ENCODE results near the gene SH3PXD2B. TPM values are rescaled to one million over a fixed set of nuclear protein-coding genes. Genes with fewer than 3 reads are reported as not detected.
"Not testable (repeated sequence)": the region's sequence is repeated elsewhere in the genome, so short reads cannot be mapped to it uniquely, and the experiment has no call there.

The SH3PXD2B gene
- total and polyA plus RNA-seq, 10 donors: 2.0 to 31.8 (median 9.9) TPM

DNA sequence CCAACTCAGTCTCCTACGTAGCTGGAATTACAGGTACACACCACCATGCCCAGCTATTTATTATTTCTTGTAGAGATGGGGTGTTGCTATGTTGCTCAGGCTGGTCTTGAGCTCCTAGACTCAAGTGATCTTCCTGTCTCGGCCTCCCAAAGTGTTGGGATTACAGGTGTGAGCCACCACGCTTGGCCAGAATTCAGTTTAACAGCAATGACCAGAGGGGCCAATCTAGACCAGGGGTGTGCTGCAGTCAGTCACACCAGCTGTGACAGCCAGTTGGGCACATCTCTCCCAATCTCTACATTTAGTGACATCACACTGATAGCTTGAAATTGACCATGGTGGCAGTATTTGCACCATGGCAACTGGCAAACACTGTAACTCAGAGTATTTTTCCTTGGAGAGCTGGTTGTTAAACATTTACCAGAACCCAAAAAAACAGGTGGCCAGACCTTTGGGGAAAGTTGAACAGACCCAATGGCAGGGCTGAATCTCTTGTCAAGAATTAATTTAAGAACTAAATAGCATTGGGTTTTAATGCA is 103.0 kb downstream of the SH3PXD2B start:
- H3K9me3 ChIP-seq: no peaks in the 10 kb centered on the region
- no peak overlapping the region for H3K4me3 ChIP-seq
- no peaks in the 10 kb centered on the region for H3K4me1 ChIP-seq
- peaks cover 0 to 67% (median 0%) of the 10 kb centered on the region in 6 donors for H3K36me3 ChIP-seq
- H3K27me3 ChIP-seq (replicated peaks in 1 of 7): no peaks in the 10 kb centered on the region
- DNase-seq: no peak
- 86 to 100% (median 94%) methylated on average over 2 to 3 of the region's 3 CpGs for WGBS, 5 donors
- TF ChIP-seq POLR2A (IDR thresholded peaks at IDR 0.05) (no peak), POLR2AphosphoS5 (IDR thresholded peaks at IDR 0.05) (no peak)
- TF ChIP-seq, protein P1, sequence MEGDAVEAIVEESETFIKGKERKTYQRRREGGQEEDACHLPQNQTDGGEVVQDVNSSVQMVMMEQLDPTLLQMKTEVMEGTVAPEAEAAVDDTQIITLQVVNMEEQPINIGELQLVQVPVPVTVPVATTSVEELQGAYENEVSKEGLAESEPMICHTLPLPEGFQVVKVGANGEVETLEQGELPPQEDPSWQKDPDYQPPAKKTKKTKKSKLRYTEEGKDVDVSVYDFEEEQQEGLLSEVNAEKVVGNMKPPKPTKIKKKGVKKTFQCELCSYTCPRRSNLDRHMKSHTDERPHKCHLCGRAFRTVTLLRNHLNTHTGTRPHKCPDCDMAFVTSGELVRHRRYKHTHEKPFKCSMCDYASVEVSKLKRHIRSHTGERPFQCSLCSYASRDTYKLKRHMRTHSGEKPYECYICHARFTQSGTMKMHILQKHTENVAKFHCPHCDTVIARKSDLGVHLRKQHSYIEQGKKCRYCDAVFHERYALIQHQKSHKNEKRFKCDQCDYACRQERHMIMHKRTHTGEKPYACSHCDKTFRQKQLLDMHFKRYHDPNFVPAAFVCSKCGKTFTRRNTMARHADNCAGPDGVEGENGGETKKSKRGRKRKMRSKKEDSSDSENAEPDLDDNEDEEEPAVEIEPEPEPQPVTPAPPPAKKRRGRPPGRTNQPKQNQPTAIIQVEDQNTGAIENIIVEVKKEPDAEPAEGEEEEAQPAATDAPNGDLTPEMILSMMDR (IDR thresholded peaks at IDR 0.05 in 8 of 11, conservative IDR thresholded peaks at IDR 0.05 in 3 of 11): no peak
- intact Hi-C loops (cut with DNase I; ENCODE audit: low total_unique reads): no loop called here
- H3K27ac ChIP-seq: no peak overlapping the region

DNA sequence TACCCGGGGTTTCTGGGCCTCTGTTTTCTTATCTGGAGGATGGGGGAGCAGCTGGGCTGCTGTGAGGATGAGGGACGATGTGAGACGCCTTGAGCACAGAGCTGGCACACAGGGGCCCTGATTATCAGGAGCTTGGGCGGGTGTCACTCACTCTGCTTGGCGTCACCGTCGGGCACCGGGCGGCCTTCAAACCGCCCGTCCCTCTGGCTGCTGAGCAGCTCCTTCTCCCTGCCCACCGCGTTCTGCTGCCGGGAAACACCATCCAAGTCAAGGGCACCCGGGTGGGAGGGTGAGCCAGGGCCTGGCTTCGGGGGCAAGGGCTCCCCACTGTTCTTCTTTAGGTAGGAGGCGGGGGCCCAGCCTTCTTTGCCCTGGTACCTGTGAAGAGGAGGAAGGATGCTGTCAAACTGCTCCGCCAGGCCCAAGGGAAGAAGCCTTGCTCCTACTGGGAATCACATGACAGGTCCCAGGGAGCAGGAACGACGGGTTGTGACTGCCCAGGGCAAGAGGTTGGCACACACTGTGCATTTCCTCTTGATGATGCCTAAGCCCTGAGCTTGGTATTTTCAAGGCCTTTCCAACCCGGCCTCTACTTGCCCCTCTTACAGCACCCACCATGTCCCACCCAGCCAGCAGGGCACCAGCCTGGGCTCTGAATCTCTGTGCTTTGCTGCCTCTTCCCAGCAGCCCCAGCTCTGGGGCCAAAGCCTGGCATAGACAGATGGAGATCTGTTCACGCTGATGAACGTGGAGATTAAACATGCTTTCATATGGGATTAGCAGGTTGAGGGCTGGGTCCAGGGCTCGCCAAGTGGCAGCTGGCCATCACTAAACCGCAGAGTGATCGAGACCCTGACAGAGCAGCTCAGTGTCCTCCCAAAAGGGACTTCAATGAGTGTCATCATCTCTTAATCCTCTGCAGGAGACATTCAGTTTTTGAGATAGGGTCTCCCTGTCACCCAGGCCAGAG is 103.8 kb downstream of the SH3PXD2B start:
- Histone ChIP-seq H3K27ac (no peak overlapping the region), H3K9me3 (no peaks in the 10 kb centered on the region), H3K36me3 (peaks cover 0 to 75% (median 0%) of the 10 kb centered on the region in 6 donors), H3K4me3 (no peak overlapping the region), H3K27me3 (replicated peaks in 1 of 7) (no peaks in the 10 kb centered on the region), H3K4me1 (no peaks in the 10 kb centered on the region)
- TF ChIP-seq POLR2AphosphoS5 (IDR thresholded peaks at IDR 0.05) (no peak), POLR2A (IDR thresholded peaks at IDR 0.05) (no peak)
- TF ChIP-seq, protein P1 (IDR thresholded peaks at IDR 0.05 in 8 of 11, conservative IDR thresholded peaks at IDR 0.05 in 3 of 11): no peak
- intact Hi-C loops (cut with DNase I; ENCODE audit: low total_unique reads): no loop called here
- peak; percentile 59 for DNase-seq
- WGBS, 5 donors: 90 to 96% (median 91%) methylated on average over 23 to 26 of the region's 26 CpGs

DNA sequence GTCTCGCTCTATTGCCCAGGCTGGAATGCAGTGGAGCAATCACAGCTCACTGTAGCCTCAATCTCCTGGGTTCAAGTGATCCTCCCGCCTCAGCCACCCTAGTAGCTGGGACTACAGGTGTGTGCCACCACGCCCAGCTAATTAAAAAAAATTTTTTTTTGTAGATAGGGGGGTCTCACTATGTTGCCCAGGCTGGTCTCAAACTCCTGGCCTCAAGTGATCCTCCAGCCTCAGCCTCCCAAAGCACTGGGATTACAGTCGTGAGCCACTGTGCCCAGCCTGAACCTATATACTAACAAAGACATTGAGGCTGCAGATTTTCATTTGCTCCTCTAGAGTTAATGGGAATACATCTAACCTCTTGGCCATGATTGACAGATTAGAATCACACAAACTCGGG is 105.6 kb downstream of the SH3PXD2B start:
- H3K4me3 ChIP-seq; H3K4me1 ChIP-seq; H3K27ac ChIP-seq; H3K27me3 ChIP-seq (replicated peaks in 1 of 7); DNase-seq; intact Hi-C loops (cut with DNase I; ENCODE audit: low total_unique reads); H3K9me3 ChIP-seq: not testable (repeated sequence)
- H3K36me3 ChIP-seq: peaks cover 0 to 60% (median 0%) of the 10 kb centered on the region in 6 donors
- WGBS, 5 donors: 72 to 94% (median 87%) methylated on average over 5 of the region's 5 CpGs

DNA sequence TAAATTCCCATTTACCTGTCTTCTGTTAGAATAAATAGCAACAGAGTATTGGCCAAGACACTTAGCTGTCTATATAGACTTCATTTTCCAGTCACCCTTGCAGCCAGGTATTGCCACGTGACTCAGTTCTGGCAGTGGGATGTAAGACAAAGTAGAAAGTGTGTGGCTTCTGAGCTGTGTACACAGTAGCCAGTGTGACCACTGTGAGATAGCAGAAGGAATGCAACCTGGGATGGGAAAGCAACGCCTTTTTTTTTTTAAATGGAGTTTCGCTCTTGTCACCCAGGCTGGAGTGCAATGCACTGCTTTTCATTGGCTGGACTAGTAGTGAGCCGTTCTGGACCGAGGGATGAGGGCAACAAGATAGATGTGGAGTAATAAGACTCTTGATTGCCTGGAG is 106.2 kb downstream of the SH3PXD2B start:
- WGBS, 5 donors: 89 to 97% (median 91%) methylated on average over 5 of the region's 5 CpGs
- no peaks in the 10 kb centered on the region for H3K4me1 ChIP-seq
- TF ChIP-seq, protein P1 (IDR thresholded peaks at IDR 0.05 in 8 of 11, conservative IDR thresholded peaks at IDR 0.05 in 3 of 11): no peak
- TF ChIP-seq POLR2A (IDR thresholded peaks at IDR 0.05) (no peak), POLR2AphosphoS5 (IDR thresholded peaks at IDR 0.05) (no peak)
- no peaks in the 10 kb centered on the region for H3K9me3 ChIP-seq
- H3K4me3 ChIP-seq: no peak overlapping the region
- intact Hi-C loops (cut with DNase I; ENCODE audit: low total_unique reads): no loop called here
- H3K27ac ChIP-seq: no peak overlapping the region
- peaks cover 0 to 54% (median 0%) of the 10 kb centered on the region in 6 donors for H3K36me3 ChIP-seq
- H3K27me3 ChIP-seq (replicated peaks in 1 of 7): no peaks in the 10 kb centered on the region
- no peak for DNase-seq
